A549 (cell line): ENCODE data around the gene MXD4. TPM values are rescaled to one million over a fixed set of nuclear protein-coding genes. Genes with fewer than 3 reads are reported as not detected.

ENCODE experiments used
- ATAC-seq, 2 experiments: fragments of 200-7000 bp in 1 of 2; fragments of >200 bp in 1 of 2; cut with Nextera tagmentation in 1 of 2; cut with Tn5 transposase in 1 of 2; 3 replicates each; pipeline versions ENCODE4 v1.8.0 to v1.9.1; 2018 to 2020; ENCODE audit warnings: mild to moderate bottlenecking in 1 of 2, moderate library complexity in 1 of 2
- CTCF ChIA-PET: fragments of 300-600 bp; sonication (Branson Sonifier 250); formaldehyde crosslinking; extraction: SDS; loops from one replicate; lab custom pipeline; 2021; ENCODE audit warnings: antibody characterized with exemption, inconsistent platforms; lab: Yijun Ruan, JAX
- POLR2A ChIA-PET: fragments of 350-600 bp; formaldehyde crosslinking; extraction: SDS; loops from one replicate; lab custom pipeline; 2021; ENCODE audit warnings: antibody characterized with exemption, inconsistent platforms; lab: Yijun Ruan, JAX
- DNase-seq, 2 experiments: peaks; one replicate each; pipeline versions ENCODE4 v3.0.0 to v3.0.0-alpha.2; 2011 to 2016; ENCODE audit warnings: low read depth in 1 of 2, low spot score in 1 of 2
- FAIRE-seq: peaks from 2 replicates; lab custom pipeline; 2011; peaks lifted over from hg19 to GRCh38; lab: Jason Lieb, UNC
- H3K27ac ChIP-seq, 2 experiments: fragments of >200 bp; sonication (Bioruptor Twin); formaldehyde crosslinking; 3 replicates each; pipeline ENCODE4 v1.5.1; 2016 to 2017
- H3K4me1 ChIP-seq: fragments of >200 bp; sonication (Bioruptor Twin); formaldehyde crosslinking; 3 replicates; pipeline ENCODE4 v1.6.1; 2016
- H3K4me2 ChIP-seq: fragments of >200 bp; sonication (Bioruptor Twin); formaldehyde crosslinking; 3 replicates; pipeline ENCODE4 v1.6.1; 2016
- H3K4me3 ChIP-seq: fragments of >200 bp; sonication (Bioruptor Twin); formaldehyde crosslinking; 3 replicates; pipeline ENCODE4 v1.5.1; 2016
- H3K9me3 ChIP-seq: fragments of >200 bp; sonication (Bioruptor Twin); formaldehyde crosslinking; 3 replicates; pipeline ENCODE4 v1.6.1; 2016
- ATOH8 ChIP-seq: fragments of 250-450 bp; sonication (Bioruptor Pico); IDR thresholded peaks from 2 replicates; pipeline ENCODE4 v1.5.0; 2020; ENCODE audit warnings: low read depth, mild to moderate bottlenecking, moderate library complexity
- BCL3 ChIP-seq: fragments of >200 bp; sonication (Bioruptor Twin); formaldehyde crosslinking; IDR thresholded peaks from 3 replicates; pipeline ENCODE4 v1.6.1; 2016
- CBX2 ChIP-seq: fragments of 200-600 bp; sonication (generic); IDR thresholded peaks from 2 replicates; pipeline ENCODE4 v1.6.1; 2016; ENCODE audit warnings: low read depth, mild to moderate bottlenecking, borderline replicate concordance
- CBX8 ChIP-seq: fragments of 200-600 bp; sonication (generic); IDR thresholded peaks from 2 replicates; pipeline ENCODE4 v1.6.1; 2016
- CTCF ChIP-seq: fragments of >200 bp; sonication (Bioruptor Twin); formaldehyde crosslinking; IDR thresholded peaks from 3 replicates; pipeline ENCODE4 v1.5.1; 2016
- EHF ChIP-seq: fragments of 250-450 bp; sonication (Bioruptor Pico); IDR thresholded peaks from 2 replicates; pipeline ENCODE4 v1.5.0; 2020; ENCODE audit warnings: mild to moderate bottlenecking
- FOXS1 ChIP-seq: fragments of 250-450 bp; sonication (Bioruptor Pico); IDR thresholded peaks from 2 replicates; pipeline ENCODE4 v1.5.0; 2020; ENCODE audit warnings: mild to moderate bottlenecking, moderate library complexity
- GATA3 ChIP-seq: IDR thresholded peaks from 2 replicates; pipeline ENCODE4 v1.6.1; 2012; ENCODE audit warnings: borderline replicate concordance
- HDAC2 ChIP-seq: fragments of 200-600 bp; sonication (generic); IDR thresholded peaks from 2 replicates; pipeline ENCODE4 v1.6.1; 2016
- HOXA7 ChIP-seq: fragments of 250-450 bp; sonication (Bioruptor Pico); IDR thresholded peaks from 2 replicates; pipeline ENCODE4 v1.5.0; 2020; ENCODE audit warnings: mild to moderate bottlenecking, moderate library complexity
- HOXB13 ChIP-seq: fragments of 250-450 bp; sonication (Bioruptor Pico); IDR thresholded peaks from 2 replicates; pipeline ENCODE4 v1.5.0; 2020; ENCODE audit warnings: low read depth, mild to moderate bottlenecking, moderate library complexity
- JUNB ChIP-seq: fragments of >200 bp; sonication (Bioruptor Twin); formaldehyde crosslinking; IDR thresholded peaks from 2 replicates; pipeline ENCODE4 v1.6.1; 2016
- MYC ChIP-seq: IDR thresholded peaks from 2 replicates; pipeline ENCODE4 v1.6.1; 2012; ENCODE audit warnings: mild to moderate bottlenecking, inconsistent platforms, low read length, improper control_type of control experiment, borderline replicate concordance
- PBX3 ChIP-seq: IDR thresholded peaks from 2 replicates; pipeline ENCODE4 v1.6.1; 2012
- PHF8 ChIP-seq: fragments of 200-600 bp; sonication (generic); IDR thresholded peaks from 2 replicates; pipeline ENCODE4 v1.6.1; 2016; ENCODE audit warnings: low read depth, mild to moderate bottlenecking, antibody characterized with exemption, moderate library complexity, borderline replicate concordance
- POLR2A ChIP-seq: IDR thresholded peaks from 2 replicates; pipeline ENCODE4 v1.6.1; 2012; ENCODE audit warnings: mild to moderate bottlenecking, low read length
- POLR2AphosphoS2 ChIP-seq: conservative IDR thresholded peaks from 2 replicates; pipeline ENCODE4 v1.6.1; 2012; ENCODE audit warnings: low read length, improper control_type of control experiment, inconsistent platforms
- RAD21 ChIP-seq, 2 experiments: fragments of >200 bp in 1 of 2; sonication (Bioruptor Twin) in 1 of 2; formaldehyde crosslinking in 1 of 2; IDR thresholded peaks in 1 of 2; conservative IDR thresholded peaks in 1 of 2; 2 replicates in 1 of 2; 3 replicates in 1 of 2; pipeline ENCODE4 v1.6.1; 2012 to 2018; ENCODE audit warnings: inconsistent platforms in 1 of 2
- RNF2 ChIP-seq: fragments of 200-600 bp; sonication (generic); IDR thresholded peaks from 2 replicates; pipeline ENCODE4 v1.6.1; 2016; ENCODE audit warnings: low read depth, mild to moderate bottlenecking, antibody characterized with exemption, moderate library complexity, borderline replicate concordance
- SMC3 ChIP-seq: fragments of >200 bp; sonication (Bioruptor Twin); formaldehyde crosslinking; IDR thresholded peaks from 3 replicates; pipeline ENCODE4 v1.6.1; 2018; ENCODE audit warnings: inconsistent platforms
- TP53 ChIP-seq: fragments of 250-450 bp; sonication (Bioruptor Pico); IDR thresholded peaks from 2 replicates; pipeline ENCODE4 v1.5.0; 2021; ENCODE audit warnings: mild to moderate bottlenecking, moderate library complexity
- ZC3H11A ChIP-seq: fragments of 450-650 bp; IDR thresholded peaks from 2 replicates; pipeline ENCODE4 v1.6.1; 2014; ENCODE audit warnings: antibody characterized with exemption, mild to moderate bottlenecking
- ZFP36 ChIP-seq: fragments of 450-650 bp; IDR thresholded peaks from 2 replicates; pipeline ENCODE4 v1.6.1; 2014; ENCODE audit warnings: borderline replicate concordance; ENCODE audit not compliant: partially characterized antibody
- ZNF302 ChIP-seq: fragments of 250-450 bp; sonication (Bioruptor Pico); IDR thresholded peaks from 2 replicates; pipeline ENCODE4 v1.9.0; 2021; ENCODE audit warnings: inconsistent platforms, mild to moderate bottlenecking, moderate library complexity
- ZSCAN20 ChIP-seq: fragments of 250-450 bp; sonication (Bioruptor Pico); IDR thresholded peaks from 2 replicates; pipeline ENCODE4 v1.8.0; 2022; ENCODE audit warnings: mild to moderate bottlenecking, moderate library complexity
- WGBS: methylation state at CpG from one replicate; pipeline ENCODE4 v1.1.6; 2017; ENCODE audit errors: missing lambda C conversion rate; 5-methylcytosine and 5-hydroxymethylcytosine counted together
- polyA plus RNA-seq, 4 experiments: library from polyadenylated mRNA; depleted of rRNA in 3 of 4; stranded (reverse); fragments of >200 nt; fragmentation: RNase III in 1 of 4; extraction: RNeasy Plus Mini Kit Qiagen cat#74134 plus additional on column Dnase treatment in 1 of 4; gene quantifications; 2 replicates in 3 of 4; 3 replicates in 1 of 4; pipeline ENCODE4 v1.2.3, GENCODE V29; 2011 to 2017
- TF ChIP-seq, protein P1 (sequence below): fragments of 450-650 bp; IDR thresholded peaks from 2 replicates; pipeline ENCODE4 v1.6.1; 2014; ENCODE audit warnings: antibody characterized with exemption
- TF ChIP-seq, protein P2 (sequence below): fragments of 150-350 bp; IDR thresholded peaks from 2 replicates; pipeline ENCODE4 v1.6.1; 2014; ENCODE audit warnings: low read depth, mild to moderate bottlenecking, low read length

Gene MXD4
- polyA plus RNA-seq, 2 of the 4 experiments (the other 2 are of a cell fraction): 10.8 to 18.5 TPM

DNA sequence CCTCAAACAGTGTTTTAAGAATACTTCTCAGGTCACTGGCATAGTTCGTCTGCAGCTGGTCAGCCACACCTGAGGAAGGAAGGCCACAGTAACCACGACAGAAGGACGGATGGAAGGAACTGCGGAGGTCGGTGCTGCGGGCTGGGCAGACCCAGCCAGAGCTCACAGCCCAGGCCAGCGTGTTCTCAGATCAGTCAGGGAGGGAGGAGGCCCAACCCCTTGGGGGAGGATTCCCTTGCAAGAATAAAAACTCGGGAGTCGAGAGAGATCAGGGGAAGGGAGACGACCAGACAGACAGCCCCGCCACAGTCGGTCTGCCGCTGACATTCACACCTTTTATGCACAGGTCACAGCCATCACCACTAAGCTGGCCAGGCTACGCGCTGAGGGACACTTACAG, 11.3 kb upstream of the MXD4 start:
- H3K27ac ChIP-seq: no peak overlapping the region
- no peak for DNase-seq
- ChIA-PET POLR2A (no interaction called here), CTCF (no interaction called here)
- no peak overlapping the region for H3K4me2 ChIP-seq
- no peaks in the 10 kb centered on the region for H3K9me3 ChIP-seq
- TF ChIP-seq SMC3: no peak
- no peak for TF ChIP-seq ZFP36
- no peak for TF ChIP-seq RNF2
- no peak for TF ChIP-seq POLR2AphosphoS2
- TF ChIP-seq HOXA7 (CRISPR knock-in tag): no peak
- TF ChIP-seq GATA3: no peak
- TF ChIP-seq ZSCAN20 (CRISPR knock-in tag): no peak
- TF ChIP-seq TP53: no peak
- TF ChIP-seq ZC3H11A: no peak
- TF ChIP-seq HOXB13 (CRISPR knock-in tag): no peak
- TF ChIP-seq, protein P1, sequence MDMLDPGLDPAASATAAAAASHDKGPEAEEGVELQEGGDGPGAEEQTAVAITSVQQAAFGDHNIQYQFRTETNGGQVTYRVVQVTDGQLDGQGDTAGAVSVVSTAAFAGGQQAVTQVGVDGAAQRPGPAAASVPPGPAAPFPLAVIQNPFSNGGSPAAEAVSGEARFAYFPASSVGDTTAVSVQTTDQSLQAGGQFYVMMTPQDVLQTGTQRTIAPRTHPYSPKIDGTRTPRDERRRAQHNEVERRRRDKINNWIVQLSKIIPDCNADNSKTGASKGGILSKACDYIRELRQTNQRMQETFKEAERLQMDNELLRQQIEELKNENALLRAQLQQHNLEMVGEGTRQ: no peak
- TF ChIP-seq FOXS1 (CRISPR knock-in tag): no peak
- no peak for TF ChIP-seq RAD21 (conservative IDR thresholded peaks at IDR 0.05 in 1 of 2, IDR thresholded peaks at IDR 0.05 in 1 of 2)
- TF ChIP-seq JUNB: no peak
- TF ChIP-seq PHF8: no peak
- no peak for TF ChIP-seq MYC
- TF ChIP-seq, all 56 proteins: peak for 0
- WGBS: 83% methylated on average over 15 of the region's 15 CpGs
- Histone ChIP-seq H3K4me3 (no peak overlapping the region), H3K4me1 (no peaks in the 10 kb centered on the region)
- no peak for FAIRE-seq
- no peak for ATAC-seq

DNA sequence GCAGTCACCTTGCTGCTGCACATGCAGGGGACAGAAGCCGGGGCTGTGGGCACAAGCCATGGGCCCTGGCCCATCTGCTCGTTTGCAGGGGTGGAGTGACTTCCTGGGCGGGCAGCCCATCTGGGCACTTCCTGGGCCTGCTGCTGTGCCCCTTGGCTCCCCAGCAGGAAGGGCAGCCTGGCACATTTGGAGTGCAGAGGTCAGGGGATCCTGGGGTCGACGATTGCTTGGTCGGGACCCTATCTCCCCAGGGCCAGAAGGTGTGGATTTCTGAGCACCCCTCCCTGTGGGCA, 10.9 kb upstream of the MXD4 start:
- 80% methylated on average over 1 of the region's 6 CpGs for WGBS
- CTCF ChIA-PET: no interaction called here

More for the DNA sequence above, 10.9 kb upstream of the MXD4 start:
- DNase-seq (no peak), FAIRE-seq (no peak), ATAC-seq (no peak)
- TF ChIP-seq CBX8: no peak
- no peak for TF ChIP-seq SMC3
- TF ChIP-seq PHF8: no peak
- no peak for TF ChIP-seq CTCF
- TF ChIP-seq BCL3: no peak
- no peak for TF ChIP-seq EHF (CRISPR knock-in tag)
- no peak for TF ChIP-seq PBX3
- no peak for TF ChIP-seq POLR2A
- no peak for TF ChIP-seq HDAC2
- TF ChIP-seq, protein P2, sequence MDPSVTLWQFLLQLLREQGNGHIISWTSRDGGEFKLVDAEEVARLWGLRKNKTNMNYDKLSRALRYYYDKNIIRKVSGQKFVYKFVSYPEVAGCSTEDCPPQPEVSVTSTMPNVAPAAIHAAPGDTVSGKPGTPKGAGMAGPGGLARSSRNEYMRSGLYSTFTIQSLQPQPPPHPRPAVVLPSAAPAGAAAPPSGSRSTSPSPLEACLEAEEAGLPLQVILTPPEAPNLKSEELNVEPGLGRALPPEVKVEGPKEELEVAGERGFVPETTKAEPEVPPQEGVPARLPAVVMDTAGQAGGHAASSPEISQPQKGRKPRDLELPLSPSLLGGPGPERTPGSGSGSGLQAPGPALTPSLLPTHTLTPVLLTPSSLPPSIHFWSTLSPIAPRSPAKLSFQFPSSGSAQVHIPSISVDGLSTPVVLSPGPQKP: no peak
- no peak for TF ChIP-seq ATOH8 (CRISPR knock-in tag)
- TF ChIP-seq FOXS1 (CRISPR knock-in tag): no peak
- TF ChIP-seq ZNF302 (CRISPR knock-in tag): no peak
- TF ChIP-seq JUNB: no peak
- no peak for TF ChIP-seq CBX2
- TF ChIP-seq MYC: no peak
- H3K9me3 ChIP-seq: no peaks in the 10 kb centered on the region
- POLR2A ChIA-PET: no interaction called here
- no peaks in the 10 kb centered on the region for H3K4me1 ChIP-seq
- H3K27ac ChIP-seq: no peak overlapping the region
- H3K4me2 ChIP-seq: no peak overlapping the region
- no peak overlapping the region for H3K4me3 ChIP-seq
